Activated gamma-delta T cell treated with Interleukin-2 at 50 U/mL for 16 hours (primary cell): Measurements from ENCODE around the gene RHOBTB1.
"Not testable (repeated sequence)": the region's sequence is repeated elsewhere in the genome, so short reads cannot be mapped to it uniquely, and the experiment has no call there.

ENCODE experiments used
- DNase-seq: peaks from one replicate; pipeline ENCODE4 v3.0.0-alpha.2; 2020

The RHOBTB1 gene

DNA sequence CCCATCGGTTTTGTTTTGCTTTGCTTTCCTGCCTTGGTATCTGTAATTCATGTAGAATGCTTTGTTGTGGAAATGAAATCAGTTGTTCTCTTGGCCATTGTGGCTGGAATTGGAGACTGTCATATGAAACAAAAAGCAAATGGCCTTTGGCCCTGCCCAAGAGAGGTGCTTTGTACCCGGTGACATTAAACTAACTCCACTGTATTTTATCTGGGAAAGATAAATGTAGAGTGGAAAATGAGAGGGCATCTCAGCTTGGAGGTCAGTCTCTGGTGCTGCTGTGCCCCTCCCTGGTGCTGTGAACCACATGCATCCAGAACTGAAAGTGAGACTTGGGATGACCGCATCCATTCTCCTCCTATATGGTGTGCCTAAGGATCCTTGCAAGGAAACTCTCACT lies 90.3 kb downstream of the RHOBTB1 start:
- no peak for DNase-seq

DNA sequence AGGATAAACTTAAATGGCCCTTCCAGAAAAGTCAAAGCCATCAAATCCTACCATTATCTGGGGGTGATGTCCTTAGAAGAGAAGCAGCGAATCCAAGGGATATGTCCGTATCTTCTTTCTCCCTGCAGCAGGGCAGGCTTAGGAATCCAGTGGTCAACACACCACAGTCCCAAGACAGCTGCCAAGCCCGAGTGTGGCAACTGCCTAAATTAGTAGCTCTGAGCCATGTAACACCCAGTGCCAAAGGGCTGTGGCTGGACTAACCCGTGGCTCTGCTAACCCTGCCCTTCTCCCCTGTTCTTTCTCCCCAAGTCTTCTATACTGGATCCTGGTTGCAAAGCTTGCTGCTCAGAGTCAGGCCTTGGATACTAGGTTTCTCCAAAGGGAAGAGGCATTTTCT lies 90.9 kb downstream of the RHOBTB1 start:
- DNase-seq: no peak

- DNase-seq: no peak
Measured at GRCh38 chr10:60849740-60850139, 94.2 kb downstream of the RHOBTB1 start.

DNA sequence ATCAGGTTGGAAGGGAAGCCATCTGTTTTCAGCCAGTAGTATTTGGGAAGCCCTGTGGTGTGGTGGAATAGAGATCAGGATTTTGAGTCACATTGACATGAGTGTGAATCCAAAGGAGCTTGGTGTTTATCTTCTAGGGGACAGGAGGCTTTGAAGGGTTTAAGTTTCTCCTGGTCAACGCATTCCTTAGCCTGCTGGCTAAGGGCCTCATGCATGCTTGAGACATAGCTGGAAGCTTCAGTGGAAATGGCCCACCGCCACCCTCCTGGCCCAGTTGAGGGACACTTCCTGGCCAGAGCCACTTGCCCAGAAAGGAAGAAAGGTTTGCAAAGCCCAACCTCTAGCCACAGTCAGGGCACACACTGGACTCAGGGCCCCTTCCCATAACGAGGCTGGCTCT lies 94.8 kb downstream of the RHOBTB1 start:
- no peak for DNase-seq

DNA sequence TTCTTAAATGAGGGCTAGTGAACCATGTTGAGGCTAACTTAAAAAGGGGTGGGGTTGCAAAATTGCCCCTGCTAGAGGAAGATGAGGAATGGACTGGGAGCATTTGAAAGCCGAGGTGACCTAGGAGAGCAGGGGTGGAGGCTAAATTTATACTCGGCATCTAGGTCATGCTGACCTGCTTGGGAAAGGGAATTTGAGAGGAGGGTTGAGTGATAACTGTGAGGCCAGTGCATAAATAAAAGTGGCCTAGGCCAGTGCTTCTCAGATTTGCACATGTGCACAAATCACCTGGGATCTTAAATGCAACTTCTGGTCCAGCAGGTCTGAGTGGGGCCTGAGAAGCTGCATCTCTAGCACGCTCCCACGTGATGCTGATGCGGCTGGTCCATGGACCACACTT lies 95.3 kb downstream of the RHOBTB1 start:
- DNase-seq: no peak

DNA sequence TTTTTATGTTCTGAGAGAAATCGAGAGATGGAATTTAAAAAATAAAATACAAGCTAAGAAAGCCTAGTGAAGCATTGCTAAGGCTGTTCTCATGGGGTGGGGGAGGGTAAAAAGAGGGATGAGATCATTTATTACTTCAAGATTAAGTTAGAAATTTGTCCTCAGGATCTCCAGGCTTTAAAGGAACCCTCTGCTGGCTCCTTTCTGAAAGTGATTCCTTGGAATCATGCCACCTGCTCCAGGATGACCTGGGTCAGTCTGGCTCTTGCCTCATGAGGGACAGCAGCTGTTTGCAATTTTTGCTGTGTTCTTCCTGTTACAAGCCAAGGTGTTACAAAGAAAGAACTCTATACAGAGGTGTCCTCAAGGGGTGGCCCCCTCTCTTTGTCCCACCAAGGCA lies 95.9 kb downstream of the RHOBTB1 start:
- DNase-seq: no peak

- no peak for DNase-seq
Measured at GRCh38 chr10:60846173-60846572, 97.8 kb downstream of the RHOBTB1 start.

DNA sequence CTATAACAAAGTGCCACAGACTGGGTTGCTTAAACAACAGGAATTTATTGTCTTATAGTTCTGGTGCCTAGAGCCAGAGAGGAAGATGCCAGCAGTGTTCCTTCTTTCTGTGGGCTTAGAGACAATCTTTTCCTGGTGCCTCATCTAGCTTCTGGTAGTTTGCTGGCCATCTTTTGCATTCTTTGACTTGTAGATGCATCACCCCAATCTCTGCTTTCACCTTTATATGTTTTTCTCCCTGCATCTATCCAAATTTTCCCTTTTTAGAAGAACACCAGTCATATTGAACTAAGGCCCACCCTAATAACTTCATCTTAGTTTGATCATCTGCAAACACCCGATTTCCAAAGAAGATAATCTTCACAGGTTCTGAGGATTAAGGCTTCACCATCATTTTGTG lies 98.9 kb downstream of the RHOBTB1 start:
- no peak for DNase-seq

- no peak for DNase-seq
Measured at GRCh38 chr10:60842694-60843093, 101.3 kb downstream of the RHOBTB1 start.

GRCh38 chr10:60841227-60841626 lies 102.8 kb downstream of the RHOBTB1 start:
- not testable (repeated sequence) for DNase-seq

DNA sequence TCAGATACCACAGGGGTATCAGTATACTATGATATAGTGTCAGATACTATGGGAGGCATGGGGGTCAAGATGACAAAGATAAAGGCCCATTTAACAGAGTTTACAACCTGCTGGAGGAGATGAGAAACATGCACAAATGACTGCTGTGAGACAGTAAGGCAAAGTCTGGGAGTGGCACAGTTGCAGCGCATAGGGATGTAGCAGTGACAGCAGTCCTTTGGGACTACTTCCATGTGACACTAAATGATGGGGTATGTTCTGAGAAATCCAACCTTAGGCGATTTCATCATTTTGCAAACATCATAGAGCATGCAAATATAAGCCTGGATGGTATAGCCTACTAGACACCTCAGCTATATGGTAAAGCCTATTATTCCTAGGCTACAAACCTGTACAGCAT lies 108.9 kb downstream of the RHOBTB1 start:
- no peak for DNase-seq

DNA sequence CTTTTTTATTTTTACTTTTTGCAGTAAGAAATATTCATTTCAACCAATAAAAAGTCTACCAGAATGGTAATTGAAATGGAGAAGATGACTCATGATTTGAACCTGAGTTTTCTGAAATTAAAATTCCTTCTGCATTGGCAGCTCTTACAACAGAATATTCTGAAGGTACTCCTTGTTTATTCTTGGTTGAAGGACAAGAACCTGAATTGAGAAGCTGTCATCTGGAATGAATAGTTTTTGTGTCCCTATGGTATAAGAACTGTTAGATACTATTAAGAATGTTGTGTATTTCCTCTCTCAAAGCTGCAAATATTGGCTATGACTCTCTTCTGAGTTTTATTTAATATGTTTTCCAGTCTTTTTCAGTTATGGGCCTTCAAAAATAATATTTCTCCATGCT lies 109.6 kb downstream of the RHOBTB1 start:
- DNase-seq: no peak

DNA sequence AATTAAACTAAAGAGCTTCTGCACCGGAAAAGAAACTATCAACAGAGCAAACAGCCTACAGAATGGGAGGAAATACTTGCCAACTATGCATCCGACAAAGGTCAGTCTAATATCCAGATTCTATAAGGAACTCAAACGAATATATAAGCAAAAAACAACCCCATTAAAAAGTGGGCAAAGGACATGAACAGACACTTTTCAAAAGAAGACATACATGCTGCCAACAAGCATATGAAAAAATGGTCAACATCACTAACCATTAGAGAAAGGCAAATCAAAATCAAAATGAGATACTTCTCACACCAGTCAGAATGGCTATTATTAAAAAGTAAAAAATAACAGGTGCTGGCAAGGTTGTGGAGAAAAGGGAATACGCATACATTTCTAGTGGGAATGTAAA lies 111.8 kb downstream of the RHOBTB1 start:
- not testable (repeated sequence) for DNase-seq

DNA sequence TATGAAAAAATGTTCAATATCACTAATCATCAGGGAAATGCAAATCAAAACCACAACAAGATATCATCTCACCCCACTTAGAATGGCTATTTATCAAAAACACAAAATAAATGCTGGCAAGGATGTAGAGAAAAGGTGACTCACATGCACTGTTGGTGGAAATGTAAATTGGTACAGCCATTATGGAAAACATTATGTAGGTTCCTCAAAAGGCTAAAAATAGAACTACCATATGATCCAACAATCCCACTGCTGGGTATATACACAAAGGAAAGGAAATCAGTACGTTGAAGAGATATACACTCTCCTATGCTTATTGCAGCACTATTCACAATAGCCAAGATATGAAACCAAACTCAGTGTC lies 115.5 kb downstream of the RHOBTB1 start:
- no peak for DNase-seq

GRCh38 chr10:60827791-60828488 lies 116.0 kb downstream of the RHOBTB1 start:
- no peak for DNase-seq

GRCh38 chr10:60825520-60825919 lies 118.5 kb downstream of the RHOBTB1 start:
- DNase-seq: no peak

DNA sequence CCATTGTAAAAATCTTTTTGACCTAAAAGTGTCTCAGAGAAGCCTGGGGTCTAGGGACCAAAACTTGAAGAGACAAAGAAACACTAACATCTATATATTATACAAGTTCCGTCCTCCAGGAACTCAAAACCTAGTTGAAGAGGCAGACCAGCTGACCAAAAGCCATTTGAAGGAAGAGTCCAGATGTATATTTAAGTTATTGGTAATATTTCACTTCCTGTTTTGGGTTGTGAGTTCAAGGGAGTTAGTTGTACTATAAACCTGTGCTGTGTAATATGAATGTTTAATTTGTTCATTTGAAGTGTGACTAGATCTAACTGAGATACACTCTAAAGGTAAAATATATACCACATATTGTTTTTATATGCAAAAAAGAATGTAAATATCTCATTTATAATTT lies 120.7 kb downstream of the RHOBTB1 start:
- no peak for DNase-seq

GRCh38 chr10:60822809-60823208 lies 121.2 kb downstream of the RHOBTB1 start:
- DNase-seq: no peak

- no peak for DNase-seq
Measured at GRCh38 chr10:60821656-60822055, 122.3 kb downstream of the RHOBTB1 start.

DNA sequence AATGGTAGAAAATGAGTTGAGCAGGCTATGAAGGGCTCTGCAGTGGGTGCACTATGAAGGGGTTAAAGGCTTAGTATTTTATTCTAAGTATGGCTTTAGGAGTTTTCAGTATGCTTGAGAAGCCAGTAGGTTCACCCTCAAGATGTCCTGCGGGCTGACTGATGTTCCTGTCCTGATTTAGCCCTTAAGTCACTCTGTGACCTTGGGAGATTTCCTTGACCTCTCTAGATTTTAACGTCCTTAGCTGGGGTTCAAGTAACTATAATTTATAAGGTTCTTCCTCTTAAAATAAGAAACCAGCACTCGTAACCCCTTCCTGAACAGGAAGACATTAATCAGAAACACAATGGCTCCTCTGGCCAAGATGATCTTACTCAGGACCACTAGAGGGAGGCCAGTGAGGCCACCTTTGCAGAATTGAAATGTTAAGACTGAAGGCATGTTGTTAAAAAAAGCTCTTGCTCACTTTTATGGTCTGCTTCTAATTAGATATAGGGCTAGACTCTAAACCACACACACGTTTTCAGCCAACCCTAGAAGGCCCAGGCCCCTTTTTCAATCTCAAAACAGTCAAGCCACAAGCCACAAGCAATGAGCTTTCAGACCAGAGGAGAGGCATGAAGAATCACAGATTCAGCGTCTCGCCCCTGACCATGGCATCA lies 123.8 kb downstream of the RHOBTB1 start:
- DNase-seq: no peak
